ENCODE data around the gene IFIT3.

Gene IFIT3

GRCh38 chr10:89363729-89364442 lies 36.1 kb downstream of the IFIT3 start:
- no peak for DNase-seq

- DNase-seq, result no peak
Measured at GRCh38 chr10:89364531-89364930, 36.7 kb downstream of the IFIT3 start.

GRCh38 chr10:89367529-89367928 lies 39.7 kb downstream of the IFIT3 start:
- no peak for DNase-seq

GRCh38 chr10:89368129-89368528 lies 40.3 kb downstream of the IFIT3 start:
- no peak for DNase-seq

GRCh38 chr10:89369156-89370105 lies 41.6 kb downstream of the IFIT3 start:
- DNase-seq, result peak; percentile 49

- DNase-seq, result no peak
Measured at GRCh38 chr10:89371079-89371478, 43.3 kb downstream of the IFIT3 start.

- no peak for DNase-seq
Measured at GRCh38 chr10:89371987-89372386, 44.2 kb downstream of the IFIT3 start.

GRCh38 chr10:89373916-89374711 lies 46.3 kb downstream of the IFIT3 start:
- DNase-seq, result peak; percentile 84

- no peak for DNase-seq
Measured at GRCh38 chr10:89374713-89375141, 46.9 kb downstream of the IFIT3 start.

GRCh38 chr10:89377705-89378637 lies 50.2 kb downstream of the IFIT3 start, which contains the start of gene IFIT1B:
TSS of gene IFIT1B (plus strand) at chr10:89378056. CDS start at chr10:89378136, 80 bp downstream.
- no peak for DNase-seq

GRCh38 chr10:89379103-89379502 lies 51.3 kb downstream of the IFIT3 start:
- DNase-seq, result no peak

GRCh38 chr10:89382757-89383156 lies 55.0 kb downstream of the IFIT3 start:
- DNase-seq, result no peak

- DNase-seq, result no peak
Measured at GRCh38 chr10:89384474-89385340, 56.9 kb downstream of the IFIT3 start.

GRCh38 chr10:89388806-89389205 lies 61.0 kb downstream of the IFIT3 start:
- DNase-seq, result no peak

GRCh38 chr10:89389254-89389653 lies 61.5 kb downstream of the IFIT3 start:
- peak; percentile 49 for DNase-seq

Measured in EL (cell line).